HG03159 (cell line): ENCODE measurements around the gene UNC93A.
"Not testable (repeated sequence)": the region's sequence is repeated elsewhere in the genome, so short reads cannot be mapped to it uniquely, and the experiment has no call there.

Experiments used
- ATAC-seq: cut with Tn5 transposase; IDR thresholded peaks from one replicate; pipeline ENCODE4 v1.9.1; 2021; ENCODE audit warnings: mild to moderate bottlenecking, moderate library complexity; ENCODE audit not compliant: unreplicated experiment

UNC93A gene

DNA sequence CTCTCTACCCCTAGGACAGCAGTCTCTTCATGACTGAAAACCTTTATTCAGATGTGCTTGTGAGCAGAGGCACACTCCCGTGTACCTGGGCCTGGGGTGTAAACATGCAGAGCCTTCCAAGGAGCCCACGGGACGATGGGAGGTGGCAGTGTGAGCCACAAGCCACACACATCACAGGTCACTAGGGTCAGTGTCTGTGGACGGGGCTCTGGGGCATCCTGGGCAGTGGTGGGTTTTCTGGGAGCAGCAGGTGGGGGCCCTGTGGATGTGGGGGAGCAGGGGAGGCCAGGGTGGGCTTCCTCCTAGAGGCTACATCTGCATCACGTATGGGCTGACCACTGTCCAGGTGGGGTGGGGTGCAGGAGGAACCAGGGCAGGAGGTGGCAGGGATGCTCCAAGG is 17.1 kb downstream of the UNC93A start:
- ATAC-seq: no peak

GRCh38 chr6:167309355-167310192 is 18.5 kb downstream of the UNC93A start:
- ATAC-seq: not testable (repeated sequence)

DNA sequence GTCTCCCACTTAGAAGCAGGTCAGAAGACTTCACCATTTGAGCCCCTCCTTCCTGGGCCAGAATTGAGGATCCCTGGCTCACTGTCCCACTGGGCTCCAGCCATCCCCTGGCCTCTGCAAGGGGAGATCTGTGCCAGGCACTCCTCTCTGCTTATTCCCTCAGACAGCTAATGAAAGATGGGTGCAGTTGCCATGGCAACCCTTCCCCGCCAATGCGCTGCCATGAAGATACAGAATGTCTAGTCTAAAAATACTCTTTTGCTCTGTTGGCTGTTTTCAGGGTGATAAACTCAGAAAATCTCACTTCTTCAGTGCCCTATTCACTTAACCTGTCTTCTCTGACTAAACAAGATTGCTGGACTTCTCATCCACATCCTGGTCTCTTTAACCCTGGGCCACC is 20.2 kb downstream of the UNC93A start:
- no peak for ATAC-seq

DNA sequence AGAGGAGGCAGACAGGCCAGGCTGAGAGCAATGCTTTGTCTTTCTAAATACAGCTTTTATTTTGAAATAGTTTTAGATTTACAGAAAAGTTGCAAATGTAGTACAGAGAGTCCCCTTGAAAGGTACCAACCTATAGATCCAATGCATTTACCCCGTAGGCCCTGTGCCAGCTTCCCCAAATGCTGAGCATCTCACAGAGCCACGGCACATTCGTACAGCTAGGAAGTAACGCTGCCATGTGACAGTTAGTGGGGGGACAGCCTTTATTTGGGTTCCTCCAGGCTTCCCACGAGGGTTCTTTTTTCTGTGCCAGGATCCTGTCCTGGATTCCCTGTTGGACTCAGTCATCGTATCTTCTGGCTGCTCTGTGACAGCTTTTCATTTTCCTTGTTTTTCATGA is 20.6 kb downstream of the UNC93A start:
- not testable (repeated sequence) for ATAC-seq

DNA sequence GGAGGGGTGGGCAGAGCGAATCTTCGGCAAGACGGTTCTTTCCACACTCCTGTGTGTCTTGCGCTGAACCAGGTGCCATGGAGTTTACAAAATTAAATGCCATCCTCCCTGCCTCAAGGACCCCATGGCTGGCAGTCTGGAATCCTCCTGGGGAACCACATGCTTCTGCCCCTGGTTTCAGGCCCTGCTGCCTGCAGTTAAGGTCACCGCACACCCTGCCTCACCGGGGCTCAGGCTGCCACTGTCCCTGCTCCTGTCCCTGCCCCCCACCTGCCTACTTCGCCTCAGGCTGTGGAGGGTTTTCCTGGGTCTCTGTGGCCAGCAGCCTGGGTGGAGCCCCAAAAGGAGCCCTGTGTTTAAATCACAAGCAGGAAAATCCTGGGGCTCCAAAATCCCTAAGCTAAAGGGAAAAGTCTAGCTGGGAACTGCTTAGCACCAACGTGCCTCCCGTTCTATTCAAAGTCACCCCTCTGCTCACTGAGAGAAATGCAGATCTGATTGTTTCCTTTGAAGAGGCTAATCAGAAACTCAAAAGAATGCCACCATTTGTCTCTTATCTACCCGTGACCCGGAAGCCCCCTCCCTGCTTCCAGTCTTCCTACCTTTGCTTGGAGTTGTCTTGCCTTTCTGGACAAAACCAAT is 23.2 kb downstream of the UNC93A start:
- no peak for ATAC-seq

DNA sequence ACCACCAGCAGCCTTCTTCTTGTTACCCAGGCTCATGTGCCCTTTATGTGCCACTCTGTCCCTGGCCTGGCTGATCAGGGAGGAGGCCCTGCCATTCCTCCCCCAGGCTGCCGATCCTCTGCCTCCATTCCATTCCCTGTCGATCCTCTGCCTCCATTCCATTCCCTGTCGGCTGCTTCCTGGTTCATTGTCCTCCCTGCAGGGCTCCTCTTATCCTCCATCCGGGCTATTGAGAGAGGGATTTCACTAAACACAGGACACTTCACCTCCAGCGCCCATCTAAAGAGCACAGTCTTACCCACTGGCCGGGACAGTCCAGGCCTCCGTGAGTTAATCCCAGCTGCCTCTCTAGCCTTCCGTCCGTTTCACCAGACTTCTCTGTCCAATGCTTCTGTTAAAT is 26.1 kb downstream of the UNC93A start:
- no peak for ATAC-seq

DNA sequence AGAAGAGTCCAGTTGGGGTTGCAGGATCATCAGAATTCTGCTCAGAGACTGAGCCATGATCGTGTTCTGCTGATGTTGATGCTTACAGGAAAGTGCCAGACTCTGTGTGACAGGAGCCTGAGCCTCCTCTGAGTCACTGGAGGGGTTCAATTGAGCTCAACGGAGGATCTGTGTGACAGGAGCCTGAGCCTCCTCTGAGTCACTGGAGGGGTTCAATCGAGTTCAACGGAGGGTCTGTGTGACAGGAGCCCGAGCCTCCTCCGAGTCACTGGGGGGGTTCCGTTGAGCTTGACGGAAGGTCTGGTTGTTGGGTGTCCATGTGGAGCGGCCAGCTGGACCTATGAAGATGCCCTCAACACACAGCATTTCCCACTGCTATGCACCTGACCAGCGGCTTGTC is 27.2 kb downstream of the UNC93A start:
- not testable (repeated sequence) for ATAC-seq

DNA sequence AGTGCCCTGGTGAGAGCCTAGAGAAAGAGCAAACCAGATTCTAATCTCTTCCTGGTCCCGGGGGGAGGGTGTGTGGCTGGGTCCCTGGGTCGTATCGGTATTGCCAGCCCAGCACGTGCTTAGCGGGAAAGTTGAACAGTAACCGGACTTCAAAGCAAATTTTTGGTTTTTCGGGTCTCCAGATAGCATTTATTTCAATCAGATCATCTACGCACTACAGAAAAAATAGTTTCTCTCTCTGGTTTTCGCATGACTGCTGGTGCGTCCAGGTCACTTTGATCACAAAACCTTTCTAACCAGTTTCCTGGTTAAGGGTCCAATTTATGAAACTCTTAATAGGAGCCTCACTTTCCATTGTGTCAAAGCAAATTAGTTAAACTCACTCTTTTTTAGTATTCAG is 27.7 kb downstream of the UNC93A start:
- not testable (repeated sequence) for ATAC-seq

DNA sequence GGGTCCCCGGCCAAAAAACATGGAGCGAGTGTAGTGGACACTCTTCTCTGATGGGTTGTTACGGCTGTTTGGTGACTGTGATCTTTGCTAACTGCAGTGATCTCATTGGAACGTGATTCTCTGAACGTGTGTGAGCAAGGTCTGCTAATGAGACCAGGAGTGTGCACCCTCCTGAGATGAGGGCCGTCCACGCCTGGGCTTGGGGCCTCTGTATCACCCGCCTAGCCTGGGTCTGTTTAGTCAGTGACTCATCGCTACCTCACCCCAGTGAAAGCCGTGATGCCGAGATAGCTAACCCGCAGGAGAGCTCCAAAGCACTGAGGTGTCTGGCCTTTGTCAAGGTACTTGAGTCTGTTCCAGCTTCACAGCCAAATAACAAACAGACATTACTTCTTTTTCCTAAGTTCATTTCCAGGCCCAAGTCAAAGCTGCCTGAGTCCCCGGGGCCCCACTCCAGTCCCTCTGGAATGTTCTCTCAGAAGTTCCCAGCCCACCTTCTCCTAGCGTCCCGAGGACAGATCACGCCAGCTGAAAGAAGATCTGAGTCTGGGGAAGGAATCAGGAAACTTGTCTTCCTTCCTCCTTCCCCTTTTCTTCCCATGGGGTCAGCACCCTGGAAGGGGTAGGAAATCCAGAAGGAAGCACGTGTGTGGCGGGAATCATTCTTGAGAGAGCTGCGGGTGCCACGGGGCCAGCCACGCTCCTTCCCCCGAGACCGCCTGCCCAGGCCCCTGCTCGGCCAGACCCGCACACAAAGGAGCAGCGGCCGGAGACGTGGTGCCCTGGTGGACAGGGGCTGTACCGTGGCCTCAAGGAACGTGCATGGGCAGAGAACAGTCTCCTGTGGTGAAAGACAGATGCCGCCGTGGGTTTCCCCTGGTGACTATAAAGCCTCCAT is 29.0 kb downstream of the UNC93A start:
- ATAC-seq: not testable (repeated sequence)

DNA sequence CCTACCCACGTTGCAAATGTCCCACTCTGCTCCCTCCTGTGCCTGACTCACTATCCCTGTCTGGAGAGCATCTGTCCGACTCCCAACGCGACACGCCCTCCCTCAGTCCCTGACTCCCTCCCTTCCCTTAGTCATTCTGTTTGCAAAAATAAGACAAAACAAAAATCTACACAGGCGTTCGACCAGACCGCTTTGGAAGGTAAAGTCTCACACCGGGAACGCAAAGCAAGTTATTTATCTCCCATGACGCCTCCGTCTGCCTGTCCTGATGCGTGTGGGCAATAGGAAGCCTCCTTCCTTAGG is 29.6 kb downstream of the UNC93A start:
- not testable (repeated sequence) for ATAC-seq

- not testable (repeated sequence) for ATAC-seq
These were observed 30.1 kb downstream of the UNC93A start for GRCh38 chr6:167321185-167321584.

GRCh38 chr6:167323111-167323510 is 32.0 kb downstream of the UNC93A start:
- ATAC-seq: no peak

DNA sequence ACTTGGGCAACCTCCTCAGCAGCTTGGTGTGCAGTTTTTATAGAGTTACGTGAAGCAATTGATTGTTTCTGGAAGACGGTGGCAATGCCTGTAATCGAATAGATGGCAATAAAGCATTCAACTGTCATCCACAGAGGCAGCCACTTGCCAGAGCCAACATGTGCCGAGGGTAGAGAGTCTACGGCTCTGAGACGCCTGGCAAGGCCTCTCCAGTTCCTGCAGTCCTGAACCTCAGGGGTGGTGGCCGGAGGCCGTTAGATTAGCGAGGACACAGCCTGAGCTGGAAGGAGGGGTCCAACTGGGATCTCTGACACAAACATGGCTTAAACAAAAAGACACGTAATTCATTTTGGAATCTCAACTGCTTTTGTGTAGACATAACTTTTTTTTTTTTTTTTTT is 33.0 kb downstream of the UNC93A start:
- no peak for ATAC-seq

DNA sequence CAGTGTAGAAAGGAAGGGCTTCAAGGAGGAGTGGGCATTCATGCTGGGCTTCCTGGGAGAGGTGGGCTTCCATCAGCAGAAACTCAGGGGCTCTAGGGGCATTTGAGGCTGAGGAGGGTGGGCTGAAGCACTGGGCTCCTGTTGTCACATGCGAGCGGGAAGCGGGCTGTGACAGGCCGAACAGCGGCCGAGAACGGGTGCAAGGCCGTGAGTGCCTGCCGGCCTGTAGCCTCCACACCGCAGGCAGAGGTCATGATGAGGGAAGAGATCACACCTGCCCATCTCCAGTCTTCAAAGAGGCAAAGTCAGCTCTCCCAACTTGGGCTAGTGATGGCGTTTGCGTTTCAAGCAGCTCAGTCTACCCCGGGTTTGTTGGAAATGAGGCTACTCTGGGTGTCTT is 34.7 kb downstream of the UNC93A start:
- ATAC-seq: no peak

DNA sequence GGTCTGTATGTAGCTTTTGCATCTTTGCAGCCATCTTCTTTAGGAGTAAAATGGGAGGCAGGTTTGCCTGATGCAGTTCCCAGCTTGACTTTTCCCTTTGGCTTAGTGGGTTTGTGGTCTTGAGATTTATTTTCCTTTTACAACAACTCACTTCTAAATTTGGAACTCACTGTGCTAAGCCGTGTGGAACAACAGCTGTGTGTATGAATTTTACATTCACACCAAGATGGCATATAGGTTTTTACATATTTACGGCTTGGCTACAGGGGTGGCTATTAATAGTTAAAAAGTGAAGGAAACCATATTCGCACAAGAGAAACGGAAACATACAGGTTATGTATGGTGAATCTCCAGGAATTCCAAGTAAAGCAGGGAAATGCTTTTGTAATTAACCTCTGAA is 36.3 kb downstream of the UNC93A start:
- ATAC-seq: no peak

GRCh38 chr6:167328086-167328485 is 37.0 kb downstream of the UNC93A start:
- no peak for ATAC-seq

- ATAC-seq: no peak
These were observed 37.9 kb downstream of the UNC93A start for GRCh38 chr6:167329014-167329413.

DNA sequence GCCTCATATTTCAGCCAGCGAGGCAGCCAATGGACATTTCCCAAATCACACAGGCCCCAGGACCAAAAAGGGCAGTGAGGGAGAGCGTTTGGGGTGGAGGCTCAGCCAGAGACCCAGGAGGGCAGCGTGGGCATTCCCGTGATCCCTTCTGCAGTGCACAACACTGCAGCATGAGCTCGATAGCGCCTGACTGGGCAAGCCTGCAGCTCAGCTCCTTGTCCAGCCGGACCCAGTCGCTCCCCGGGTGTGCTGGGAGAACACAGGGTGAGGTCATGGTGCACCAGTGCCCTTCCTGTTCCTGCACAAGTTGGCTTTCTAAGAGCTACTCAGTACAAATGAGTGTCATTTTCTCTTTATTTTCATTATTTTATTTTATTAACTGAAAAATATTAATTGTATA is 39.6 kb downstream of the UNC93A start:
- ATAC-seq: no peak

DNA sequence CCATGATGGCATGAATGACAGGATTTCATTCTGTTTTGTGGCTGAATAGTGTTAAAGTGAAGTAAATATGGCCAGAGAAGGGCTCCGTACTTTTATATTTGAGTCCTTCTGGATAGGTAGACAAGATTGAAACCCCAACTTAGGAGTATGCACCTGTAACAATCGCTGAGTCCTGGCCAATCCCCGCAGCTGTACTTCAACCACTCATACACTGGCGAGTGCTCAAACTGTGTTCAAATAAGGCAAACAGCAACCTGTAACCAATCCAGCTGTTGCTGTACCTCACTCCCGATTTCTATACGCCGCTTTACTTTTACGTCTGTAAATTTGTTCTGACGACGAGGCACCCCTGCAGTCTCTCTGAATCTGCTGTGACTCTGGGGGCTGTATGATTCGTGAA is 40.5 kb downstream of the UNC93A start:
- no peak for ATAC-seq

DNA sequence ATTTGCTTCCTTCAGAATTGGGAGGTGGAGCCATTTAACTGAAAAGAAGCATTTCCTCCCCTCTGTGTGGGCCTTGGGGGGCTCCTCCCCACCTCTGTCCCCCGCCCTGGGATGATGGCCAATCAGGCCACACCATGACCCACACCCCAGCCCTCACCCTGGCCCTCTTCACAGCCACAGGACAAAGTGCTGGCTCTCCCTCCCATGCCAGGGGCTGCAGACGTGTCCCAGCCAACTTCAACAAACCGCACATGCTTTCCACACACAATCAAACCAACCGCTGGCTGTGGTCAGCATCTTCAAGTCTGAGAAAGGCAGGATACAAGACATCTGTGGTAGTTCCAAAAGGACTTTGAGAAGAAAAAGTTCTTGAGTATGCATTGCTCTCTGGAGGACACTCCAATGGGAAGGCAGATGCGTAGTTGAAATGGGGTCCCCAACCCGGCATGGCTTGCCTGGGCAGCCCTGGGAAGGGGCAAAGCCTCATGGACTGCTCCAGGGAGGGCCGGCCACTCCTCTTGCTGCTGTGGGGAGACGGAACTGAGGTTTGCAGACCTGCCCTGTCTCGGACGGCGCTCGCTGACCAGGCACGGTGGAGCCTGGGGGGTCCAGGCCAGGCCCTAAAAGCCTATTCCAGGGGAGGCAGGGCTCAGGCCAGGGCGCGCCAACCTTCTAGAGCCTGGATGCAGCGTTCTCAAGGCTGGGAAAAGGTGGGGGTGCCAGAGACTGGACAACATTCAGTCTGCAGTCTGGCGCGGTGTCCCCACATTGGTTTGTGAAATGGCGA is 45.9 kb downstream of the UNC93A start:
- no peak for ATAC-seq
